Measurements from ENCODE around the gene SDR42E2.

GRCh38 chr16:22152316-22152715 is 10.0 kb upstream of the SDR42E2 start:
- TF ChIP-seq CTCF (conservative IDR thresholded peaks at IDR 0.05 in 1 of 2, IDR thresholded peaks at IDR 0.05 in 1 of 2; ENCODE audit: extremely low read depth in 1 of 2, insufficient read depth in 1 of 2, low read depth in 1 of 2, low read length in 2 of 2) (no peak), EZH2 (IDR thresholded peaks at IDR 0.05; ENCODE audit: borderline replicate concordance, low read length) (no peak)
